Neural cell (in vitro differentiated cells): ENCODE data around the gene ROCK2. TPM values are rescaled to one million over a fixed set of nuclear protein-coding genes. Genes with fewer than 3 reads are reported as not detected.
"Not testable (repeated sequence)": the region's sequence is repeated elsewhere in the genome, so short reads cannot be mapped to it uniquely, and the experiment has no call there.

Experiments
- H2AFZ ChIP-seq: fragments of 200-600, 300-800 bp; sonication (generic), shearing (Covaris generic); 2 replicates; pipeline ENCODE4 v1.6.0; 2014; ENCODE audit warnings: low read depth, mild to moderate bottlenecking, antibody characterized with exemption, low read length, moderate library complexity
- H3F3A ChIP-seq: fragments of 200-600 bp; shearing (Covaris generic); 2 replicates; pipeline ENCODE4 v1.6.1; 2016; ENCODE audit warnings: mild to moderate bottlenecking, moderate library complexity, mixed read lengths, antibody characterized with exemption, low read length; ENCODE audit not compliant: insufficient read depth, poor library complexity, severe bottlenecking
- H3K27ac ChIP-seq: fragments of 200-600, 300-800 bp; sonication (generic), shearing (Covaris generic); 2 replicates; pipeline ENCODE4 v1.5.1; 2014; ENCODE audit warnings: mild to moderate bottlenecking, low read length, moderate library complexity
- H3K27me3 ChIP-seq: fragments of 300-800, 200-600 bp; sonication (generic), shearing (Covaris generic); 2 replicates; pipeline ENCODE4 v1.6.0; 2014; ENCODE audit warnings: mild to moderate bottlenecking, low read depth, low read length, moderate library complexity; ENCODE audit not compliant: insufficient read depth
- H3K36me3 ChIP-seq: fragments of 300-800, 200-600 bp; sonication (generic), shearing (Covaris generic); 2 replicates; pipeline ENCODE4 v1.5.1; 2014; ENCODE audit warnings: mild to moderate bottlenecking, antibody characterized with exemption, low read length, moderate library complexity; ENCODE audit not compliant: insufficient read depth
- H3K4me2 ChIP-seq: fragments of 300-800, 200-600 bp; sonication (generic), shearing (Covaris generic); 2 replicates; pipeline ENCODE4 v1.6.0; 2014; ENCODE audit warnings: mild to moderate bottlenecking, low read length
- H3K4me3 ChIP-seq: fragments of 300-800, 200-600 bp; sonication (generic), shearing (Covaris generic); 2 replicates; pipeline ENCODE4 v1.5.1; 2014; ENCODE audit warnings: mild to moderate bottlenecking, low read length, moderate library complexity
- H3K79me2 ChIP-seq: fragments of 200-600 bp; shearing (Covaris generic); replicated peaks from 2 replicates; pipeline ENCODE4 v1.6.0; 2014; ENCODE audit warnings: mild to moderate bottlenecking, low read length, moderate library complexity; ENCODE audit not compliant: insufficient read depth
- H3K9ac ChIP-seq: fragments of 300-800, 200-600 bp; sonication (generic), shearing (Covaris generic); 2 replicates; pipeline ENCODE4 v1.6.1; 2016; ENCODE audit warnings: mild to moderate bottlenecking, low read length, mixed read lengths
- H3K9me2 ChIP-seq: fragments of 200-600 bp; shearing (Covaris generic); 2 replicates; pipeline ENCODE4 v1.6.1; 2016; ENCODE audit warnings: mild to moderate bottlenecking, low read length, mixed read lengths; ENCODE audit not compliant: insufficient read depth
- H3K9me3 ChIP-seq: fragments of 200-600, 300-800 bp; sonication (generic), shearing (Covaris generic); 2 replicates; pipeline ENCODE4 v1.6.1; 2016; ENCODE audit warnings: mild to moderate bottlenecking, mixed run types, low read length, moderate library complexity, mixed read lengths
- H4K20me1 ChIP-seq: fragments of 200-600 bp; shearing (Covaris generic); 2 replicates; pipeline ENCODE4 v1.6.1; 2016; ENCODE audit warnings: mild to moderate bottlenecking, mixed run types; ENCODE audit not compliant: insufficient read depth
- EP300 ChIP-seq: fragments of 450-650 bp; conservative IDR thresholded peaks from 2 replicates; pipeline ENCODE4 v1.6.1; 2014; ENCODE audit warnings: antibody characterized with exemption, mild to moderate bottlenecking, moderate library complexity; ENCODE audit not compliant: poor library complexity, severe bottlenecking
- EZH2 ChIP-seq: fragments of 200-600, 300-800 bp; shearing (Covaris generic), sonication (generic); IDR thresholded peaks from 2 replicates; pipeline ENCODE4 v1.6.1; 2014; ENCODE audit warnings: antibody characterized with exemption, low read length, borderline replicate concordance, mild to moderate bottlenecking; ENCODE audit not compliant: insufficient read depth, poor library complexity, severe bottlenecking
- MXI1 ChIP-seq: fragments of 450-650 bp; conservative IDR thresholded peaks from 2 replicates; pipeline ENCODE4 v1.6.1; 2014; ENCODE audit warnings: antibody characterized with exemption, mild to moderate bottlenecking; ENCODE audit not compliant: poor library complexity, severe bottlenecking
- POLR2AphosphoS5 ChIP-seq: IDR thresholded peaks from 2 replicates; pipeline ENCODE4 v1.6.1; 2012
- RAD21 ChIP-seq: fragments of 450-650 bp; conservative IDR thresholded peaks from 2 replicates; pipeline ENCODE4 v1.6.1; 2014; ENCODE audit warnings: antibody characterized with exemption, mild to moderate bottlenecking, moderate library complexity
- SMC3 ChIP-seq: fragments of 450-650 bp; conservative IDR thresholded peaks from 2 replicates; pipeline ENCODE4 v1.6.1; 2014; ENCODE audit warnings: antibody characterized with exemption, mild to moderate bottlenecking, moderate library complexity; ENCODE audit not compliant: poor library complexity
- TAF1 ChIP-seq: IDR thresholded peaks from 2 replicates; pipeline ENCODE4 v1.6.1; 2012; ENCODE audit warnings: low read depth
- polyA plus RNA-seq: library from polyadenylated mRNA; depleted of rRNA; stranded (reverse); fragments of >200 nt; gene quantifications from 2 replicates; pipeline ENCODE4 v1.2.3, GENCODE V29; 2014
- TF ChIP-seq, protein P1 (sequence below): IDR thresholded peaks from 2 replicates; pipeline ENCODE4 v1.6.1; 2012; ENCODE audit warnings: borderline replicate concordance
- TF ChIP-seq, protein P2 (sequence below): fragments of 450-650 bp; IDR thresholded peaks from 2 replicates; pipeline ENCODE4 v1.5.1; 2014; ENCODE audit warnings: antibody characterized with exemption, mild to moderate bottlenecking, moderate library complexity; ENCODE audit not compliant: poor library complexity, severe bottlenecking

Gene ROCK2
- polyA plus RNA-seq, 1 donor from 2014 or later: 25.7 TPM

DNA sequence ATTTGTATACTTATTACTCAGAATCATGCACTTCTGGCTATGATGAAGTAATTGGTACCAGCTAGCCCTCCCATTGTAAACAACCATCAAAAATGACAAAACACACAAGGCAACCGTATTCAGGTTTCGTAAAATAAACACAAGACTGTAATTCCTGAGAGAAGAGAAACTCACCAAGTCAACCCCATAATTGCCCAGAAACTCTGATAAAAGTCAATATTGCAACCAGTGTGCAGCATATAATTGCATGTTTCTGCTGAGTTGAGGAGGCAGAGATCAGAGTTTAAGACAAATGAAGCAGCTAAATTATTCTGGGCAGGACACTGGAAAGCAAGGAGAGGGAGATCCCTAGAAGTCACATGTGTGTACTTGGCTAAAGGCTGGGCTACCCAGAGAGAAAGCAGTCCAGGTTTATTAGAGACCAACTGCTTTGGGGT is 90.3 kb downstream of the ROCK2 start:
- Histone ChIP-seq H3K4me3 (no peak overlapping the region), H3K27me3 (no peaks in the 10 kb centered on the region), H3K36me3 (no peaks in the 10 kb centered on the region), H3K9me2 (no peaks in the 10 kb centered on the region), H2AFZ (no peak overlapping the region), H3F3A (no peaks in the 10 kb centered on the region), H3K79me2 (peaks cover 3% of the 10 kb centered on the region), H3K9me3 (no peaks in the 10 kb centered on the region), H3K9ac (no peak overlapping the region), H3K4me2 (no peak overlapping the region), H3K27ac (no peak overlapping the region), H4K20me1 (no peaks in the 10 kb centered on the region)
- TF ChIP-seq MXI1 (no peak), TAF1 (no peak), POLR2AphosphoS5 (no peak), EZH2 (no peak), RAD21 (no peak), EP300 (no peak), SMC3 (no peak)
- TF ChIP-seq, protein P1, sequence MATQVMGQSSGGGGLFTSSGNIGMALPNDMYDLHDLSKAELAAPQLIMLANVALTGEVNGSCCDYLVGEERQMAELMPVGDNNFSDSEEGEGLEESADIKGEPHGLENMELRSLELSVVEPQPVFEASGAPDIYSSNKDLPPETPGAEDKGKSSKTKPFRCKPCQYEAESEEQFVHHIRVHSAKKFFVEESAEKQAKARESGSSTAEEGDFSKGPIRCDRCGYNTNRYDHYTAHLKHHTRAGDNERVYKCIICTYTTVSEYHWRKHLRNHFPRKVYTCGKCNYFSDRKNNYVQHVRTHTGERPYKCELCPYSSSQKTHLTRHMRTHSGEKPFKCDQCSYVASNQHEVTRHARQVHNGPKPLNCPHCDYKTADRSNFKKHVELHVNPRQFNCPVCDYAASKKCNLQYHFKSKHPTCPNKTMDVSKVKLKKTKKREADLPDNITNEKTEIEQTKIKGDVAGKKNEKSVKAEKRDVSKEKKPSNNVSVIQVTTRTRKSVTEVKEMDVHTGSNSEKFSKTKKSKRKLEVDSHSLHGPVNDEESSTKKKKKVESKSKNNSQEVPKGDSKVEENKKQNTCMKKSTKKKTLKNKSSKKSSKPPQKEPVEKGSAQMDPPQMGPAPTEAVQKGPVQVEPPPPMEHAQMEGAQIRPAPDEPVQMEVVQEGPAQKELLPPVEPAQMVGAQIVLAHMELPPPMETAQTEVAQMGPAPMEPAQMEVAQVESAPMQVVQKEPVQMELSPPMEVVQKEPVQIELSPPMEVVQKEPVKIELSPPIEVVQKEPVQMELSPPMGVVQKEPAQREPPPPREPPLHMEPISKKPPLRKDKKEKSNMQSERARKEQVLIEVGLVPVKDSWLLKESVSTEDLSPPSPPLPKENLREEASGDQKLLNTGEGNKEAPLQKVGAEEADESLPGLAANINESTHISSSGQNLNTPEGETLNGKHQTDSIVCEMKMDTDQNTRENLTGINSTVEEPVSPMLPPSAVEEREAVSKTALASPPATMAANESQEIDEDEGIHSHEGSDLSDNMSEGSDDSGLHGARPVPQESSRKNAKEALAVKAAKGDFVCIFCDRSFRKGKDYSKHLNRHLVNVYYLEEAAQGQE: no peak
- TF ChIP-seq, protein P2, sequence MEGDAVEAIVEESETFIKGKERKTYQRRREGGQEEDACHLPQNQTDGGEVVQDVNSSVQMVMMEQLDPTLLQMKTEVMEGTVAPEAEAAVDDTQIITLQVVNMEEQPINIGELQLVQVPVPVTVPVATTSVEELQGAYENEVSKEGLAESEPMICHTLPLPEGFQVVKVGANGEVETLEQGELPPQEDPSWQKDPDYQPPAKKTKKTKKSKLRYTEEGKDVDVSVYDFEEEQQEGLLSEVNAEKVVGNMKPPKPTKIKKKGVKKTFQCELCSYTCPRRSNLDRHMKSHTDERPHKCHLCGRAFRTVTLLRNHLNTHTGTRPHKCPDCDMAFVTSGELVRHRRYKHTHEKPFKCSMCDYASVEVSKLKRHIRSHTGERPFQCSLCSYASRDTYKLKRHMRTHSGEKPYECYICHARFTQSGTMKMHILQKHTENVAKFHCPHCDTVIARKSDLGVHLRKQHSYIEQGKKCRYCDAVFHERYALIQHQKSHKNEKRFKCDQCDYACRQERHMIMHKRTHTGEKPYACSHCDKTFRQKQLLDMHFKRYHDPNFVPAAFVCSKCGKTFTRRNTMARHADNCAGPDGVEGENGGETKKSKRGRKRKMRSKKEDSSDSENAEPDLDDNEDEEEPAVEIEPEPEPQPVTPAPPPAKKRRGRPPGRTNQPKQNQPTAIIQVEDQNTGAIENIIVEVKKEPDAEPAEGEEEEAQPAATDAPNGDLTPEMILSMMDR: no peak

DNA sequence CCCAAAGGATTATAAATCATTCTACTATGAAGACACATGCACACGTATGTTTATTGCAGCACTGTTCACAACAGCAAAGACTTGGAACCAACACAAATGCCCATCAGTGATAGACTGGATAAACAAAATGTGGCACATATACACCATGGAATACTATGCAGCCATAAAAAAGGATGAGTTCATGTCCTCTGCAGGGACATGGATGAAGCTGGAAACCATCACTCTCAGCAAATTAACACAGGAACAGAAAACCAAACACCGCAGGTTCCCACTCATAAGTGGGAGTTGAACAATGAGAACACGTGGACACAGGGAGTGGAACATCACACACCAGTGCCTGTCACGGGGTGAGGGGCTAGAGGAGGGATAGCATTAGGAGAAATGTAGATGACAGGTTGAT is 92.0 kb downstream of the ROCK2 start:
- H3K9ac ChIP-seq, H4K20me1 ChIP-seq, H3K4me3 ChIP-seq, H3K36me3 ChIP-seq, H3K27me3 ChIP-seq, H3K27ac ChIP-seq, H3K4me2 ChIP-seq, H3K9me2 ChIP-seq, H3F3A ChIP-seq, H2AFZ ChIP-seq, H3K9me3 ChIP-seq, H3K79me2 ChIP-seq: not testable (repeated sequence)
